D721Med (cell line): ENCODE measurements around the gene RAB4B.
"Not testable (repeated sequence)": the region's sequence is repeated elsewhere in the genome, so short reads cannot be mapped to it uniquely, and the experiment has no call there.

Source experiments
- DNase-seq: peaks from one replicate; pipeline ENCODE4 v3.0.0; 2011; ENCODE audit warnings: low spot score; ENCODE audit not compliant: insufficient read length
- FAIRE-seq: peaks from 2 replicates; lab custom pipeline; 2011; peaks lifted over from hg19 to GRCh38; lab: Jason Lieb, UNC
- TF ChIP-seq, protein P1 (sequence below): IDR thresholded peaks from 2 replicates; pipeline ENCODE4 v1.5.1; 2012; ENCODE audit warnings: mild to moderate bottlenecking, control low read depth; ENCODE audit not compliant: insufficient read depth; ENCODE audit errors: missing control alignments

The RAB4B gene

DNA sequence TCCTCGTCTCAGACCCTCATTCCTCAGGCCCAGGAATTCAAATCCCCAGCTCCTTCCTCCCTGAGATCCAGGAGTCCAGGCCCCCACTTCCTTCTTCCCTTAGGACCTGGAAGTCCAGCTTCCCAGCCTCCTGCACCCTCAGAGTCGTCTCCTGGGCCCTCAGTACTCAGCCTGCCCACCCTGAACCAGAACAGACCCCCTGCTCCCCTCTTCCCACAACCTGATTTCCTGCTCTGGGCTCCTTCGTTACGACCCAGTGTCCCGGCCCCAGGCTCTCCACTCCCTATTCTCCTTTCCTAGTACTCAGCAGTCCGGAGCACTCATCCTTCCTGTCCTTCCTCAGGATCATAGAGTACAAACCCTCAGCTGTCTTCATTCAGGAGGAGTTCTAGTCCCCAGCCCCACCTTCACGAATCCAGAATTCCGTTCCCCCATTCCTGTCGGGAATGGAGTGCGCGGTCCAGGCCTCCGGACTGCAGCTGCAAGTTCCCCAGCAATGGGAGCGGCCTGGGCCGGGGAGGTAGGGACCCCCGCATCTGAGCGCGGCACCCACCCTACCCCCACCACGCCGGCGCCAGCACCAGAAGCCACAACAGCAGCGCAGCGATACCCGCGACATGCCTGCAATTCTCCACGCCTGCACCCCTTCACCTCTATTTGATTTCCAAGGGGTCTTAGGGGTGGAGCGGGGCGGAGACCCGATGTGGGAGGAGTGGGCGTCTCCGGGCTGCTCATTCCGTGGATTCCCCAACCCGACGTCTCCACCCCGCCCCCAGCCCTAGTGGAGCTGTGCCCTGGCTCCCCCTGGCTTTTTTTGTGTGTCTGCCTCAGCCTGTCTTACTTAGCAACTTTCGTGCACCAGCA is 33.7 kb downstream of the RAB4B start:
- FAIRE-seq (no peak), DNase-seq (no peak)
- TF ChIP-seq, protein P1, sequence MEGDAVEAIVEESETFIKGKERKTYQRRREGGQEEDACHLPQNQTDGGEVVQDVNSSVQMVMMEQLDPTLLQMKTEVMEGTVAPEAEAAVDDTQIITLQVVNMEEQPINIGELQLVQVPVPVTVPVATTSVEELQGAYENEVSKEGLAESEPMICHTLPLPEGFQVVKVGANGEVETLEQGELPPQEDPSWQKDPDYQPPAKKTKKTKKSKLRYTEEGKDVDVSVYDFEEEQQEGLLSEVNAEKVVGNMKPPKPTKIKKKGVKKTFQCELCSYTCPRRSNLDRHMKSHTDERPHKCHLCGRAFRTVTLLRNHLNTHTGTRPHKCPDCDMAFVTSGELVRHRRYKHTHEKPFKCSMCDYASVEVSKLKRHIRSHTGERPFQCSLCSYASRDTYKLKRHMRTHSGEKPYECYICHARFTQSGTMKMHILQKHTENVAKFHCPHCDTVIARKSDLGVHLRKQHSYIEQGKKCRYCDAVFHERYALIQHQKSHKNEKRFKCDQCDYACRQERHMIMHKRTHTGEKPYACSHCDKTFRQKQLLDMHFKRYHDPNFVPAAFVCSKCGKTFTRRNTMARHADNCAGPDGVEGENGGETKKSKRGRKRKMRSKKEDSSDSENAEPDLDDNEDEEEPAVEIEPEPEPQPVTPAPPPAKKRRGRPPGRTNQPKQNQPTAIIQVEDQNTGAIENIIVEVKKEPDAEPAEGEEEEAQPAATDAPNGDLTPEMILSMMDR: no peak

DNA sequence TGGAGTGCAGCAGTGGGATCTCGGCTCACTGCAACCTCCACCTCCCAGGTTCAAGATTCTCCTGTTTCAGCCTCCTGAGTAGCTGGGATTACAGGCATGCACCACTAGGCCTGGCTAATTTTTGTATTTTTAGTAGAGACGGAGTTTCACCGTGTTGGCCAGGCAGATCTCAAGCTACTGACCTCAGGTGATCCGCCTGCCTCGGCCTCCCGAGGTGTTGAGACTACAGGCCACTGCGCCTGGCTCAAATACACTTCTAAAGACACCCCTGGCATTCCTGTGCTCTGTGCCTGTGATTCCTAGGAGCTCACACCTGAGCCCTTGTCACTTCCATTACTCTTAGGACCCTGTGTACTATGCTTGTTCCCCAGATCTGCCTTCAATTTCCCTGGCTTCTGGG is 34.5 kb downstream of the RAB4B start:
- not testable (repeated sequence) for FAIRE-seq, DNase-seq

DNA sequence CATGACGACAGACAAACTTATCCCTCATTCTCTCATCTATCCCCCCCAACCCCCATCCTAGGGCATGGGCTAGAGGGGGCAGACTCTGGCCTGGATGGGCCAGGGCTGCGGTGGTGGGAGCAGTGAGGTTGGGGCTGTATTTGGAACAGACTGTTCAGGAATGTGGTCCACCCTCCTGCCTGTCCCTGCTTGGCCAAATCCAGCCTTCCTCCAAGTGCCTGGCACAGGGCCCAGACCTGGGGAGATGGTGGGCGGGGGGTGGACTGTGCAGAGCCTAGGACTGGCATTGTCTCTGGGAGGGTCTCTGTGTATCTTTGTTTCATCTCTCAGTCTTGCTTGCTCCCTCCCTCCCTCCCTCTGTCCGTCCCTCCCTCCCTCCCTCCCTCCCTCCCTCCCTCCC is 35.1 kb downstream of the RAB4B start:
- TF ChIP-seq, protein P1: no peak

DNA sequence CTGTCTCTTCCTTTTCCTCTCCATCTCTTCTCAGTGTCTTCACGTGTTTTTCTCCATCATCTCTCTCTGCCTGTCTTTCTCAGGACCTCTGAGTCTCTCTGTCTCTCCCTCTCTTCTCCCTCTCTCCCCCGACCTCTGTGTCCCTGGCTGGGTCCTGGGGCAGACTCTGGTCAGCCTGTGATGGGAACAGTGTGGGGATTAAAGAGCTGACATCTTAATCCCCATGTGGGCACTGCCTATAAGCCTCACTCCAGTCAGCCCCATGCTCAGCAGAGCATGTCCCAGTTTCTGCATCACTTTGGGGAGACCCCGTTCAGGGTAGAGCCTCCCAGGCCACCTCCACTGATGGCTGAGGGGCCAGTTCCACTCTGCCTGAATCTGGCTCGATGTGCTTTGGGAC is 37.2 kb downstream of the RAB4B start:
- TF ChIP-seq, protein P1: no peak
- FAIRE-seq: no peak
- no peak for DNase-seq

More for the DNA sequence above, 35.1 kb downstream of the RAB4B start:
- DNase-seq (no peak), FAIRE-seq (no peak)

DNA sequence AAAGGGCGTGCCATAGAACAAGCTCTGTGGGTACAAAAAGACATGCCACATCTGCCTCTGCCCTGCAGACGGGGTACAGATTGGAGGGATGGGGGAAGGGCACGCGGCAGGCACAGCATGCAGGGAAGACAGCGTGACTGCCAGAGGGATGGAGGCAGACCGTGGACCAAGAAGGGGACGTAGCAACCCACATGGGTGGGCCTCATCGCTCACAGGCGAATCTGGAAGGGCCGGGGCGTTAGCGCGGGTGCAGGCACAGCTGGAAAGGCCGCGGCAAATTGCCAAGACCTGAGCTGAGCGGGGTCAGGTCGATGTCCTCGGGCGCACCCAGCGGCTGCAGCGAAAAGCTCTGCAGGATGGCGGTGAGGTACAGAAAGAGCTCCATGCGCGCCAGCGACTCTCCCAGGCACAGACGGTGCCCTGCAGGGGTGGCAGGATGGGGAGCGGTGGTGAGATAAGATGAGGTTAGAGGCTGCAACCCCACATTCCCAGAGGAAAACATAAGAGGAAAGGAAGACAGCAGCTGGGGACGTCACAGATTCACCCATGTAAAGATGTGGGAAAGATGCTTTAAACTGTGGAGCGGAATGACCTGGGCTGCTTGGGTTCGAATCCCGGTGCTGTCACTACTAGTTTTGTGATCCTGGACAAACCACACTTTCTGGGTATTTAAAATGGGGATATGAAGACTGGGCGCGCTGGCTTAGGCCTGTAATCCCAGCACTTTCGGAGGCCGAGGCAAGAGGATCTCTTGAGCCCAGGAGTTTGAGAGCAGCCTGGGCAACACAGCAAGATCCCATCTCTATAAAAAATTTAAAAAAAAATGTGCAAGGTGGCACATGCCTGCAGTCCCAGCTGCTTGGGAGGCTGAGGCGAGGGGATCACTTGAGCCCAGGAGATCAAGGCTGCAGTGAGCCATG is 40.7 kb downstream of the RAB4B start:
- not testable (repeated sequence) for DNase-seq, FAIRE-seq
- TF ChIP-seq, protein P1: peak; percentile 18

DNA sequence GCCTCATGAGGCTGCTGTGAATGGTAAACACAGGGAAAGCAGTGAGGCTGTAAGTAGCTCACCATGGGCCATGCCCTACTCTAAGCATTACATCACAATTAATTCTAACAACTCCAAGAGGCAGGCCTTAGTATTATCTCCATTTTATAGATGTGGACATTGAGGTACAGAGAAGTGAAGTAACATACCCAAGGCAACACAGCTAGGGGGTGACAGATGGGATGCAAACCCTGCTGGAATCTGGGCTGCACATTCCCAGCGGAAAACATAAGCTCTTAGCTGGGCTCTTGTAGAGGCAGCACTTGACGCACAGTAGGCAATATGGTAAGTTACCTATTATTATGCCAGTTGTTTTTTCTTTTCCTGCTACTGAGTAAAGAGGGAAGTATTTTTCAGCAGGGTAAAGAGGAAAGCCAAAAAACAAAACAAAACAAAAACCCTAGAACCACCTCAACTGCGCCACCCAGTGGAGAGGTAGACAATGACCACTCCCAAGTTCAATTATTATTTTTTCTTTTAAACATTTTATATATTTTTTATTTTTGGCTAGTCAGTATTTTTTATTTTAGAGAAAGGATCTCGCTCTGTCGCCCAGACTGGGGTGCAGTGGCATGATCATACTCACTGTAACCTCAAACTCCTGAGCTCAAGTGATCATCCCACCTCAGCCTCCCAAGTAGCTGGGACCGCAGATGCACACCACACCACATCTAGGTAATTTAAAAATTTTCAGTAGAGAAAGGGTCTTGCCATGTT is 41.6 kb downstream of the RAB4B start:
- FAIRE-seq, DNase-seq: not testable (repeated sequence)
- TF ChIP-seq, protein P1: peak; percentile 65

DNA sequence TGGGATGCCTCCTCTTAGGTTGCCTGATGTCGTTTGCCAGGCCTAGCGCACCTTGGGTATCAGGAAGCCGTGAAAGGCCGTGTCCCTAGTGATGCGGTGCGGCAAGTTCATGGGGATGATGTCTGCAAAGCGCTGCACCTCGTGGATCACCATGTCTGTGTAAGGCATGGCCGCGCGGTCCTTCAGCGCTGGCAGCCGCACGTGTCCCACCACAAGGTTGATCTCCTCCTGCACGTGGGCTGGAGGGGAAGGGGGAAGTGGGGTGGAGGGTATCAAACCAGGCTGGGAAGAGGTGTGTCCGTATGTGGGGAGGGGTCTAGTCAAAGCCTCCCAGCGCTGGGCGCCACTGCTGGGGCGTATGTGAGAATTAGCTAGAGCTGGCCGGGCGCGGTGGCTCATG is 44.1 kb downstream of the RAB4B start:
- FAIRE-seq (no peak), DNase-seq (no peak)
- TF ChIP-seq, protein P1: no peak

DNA sequence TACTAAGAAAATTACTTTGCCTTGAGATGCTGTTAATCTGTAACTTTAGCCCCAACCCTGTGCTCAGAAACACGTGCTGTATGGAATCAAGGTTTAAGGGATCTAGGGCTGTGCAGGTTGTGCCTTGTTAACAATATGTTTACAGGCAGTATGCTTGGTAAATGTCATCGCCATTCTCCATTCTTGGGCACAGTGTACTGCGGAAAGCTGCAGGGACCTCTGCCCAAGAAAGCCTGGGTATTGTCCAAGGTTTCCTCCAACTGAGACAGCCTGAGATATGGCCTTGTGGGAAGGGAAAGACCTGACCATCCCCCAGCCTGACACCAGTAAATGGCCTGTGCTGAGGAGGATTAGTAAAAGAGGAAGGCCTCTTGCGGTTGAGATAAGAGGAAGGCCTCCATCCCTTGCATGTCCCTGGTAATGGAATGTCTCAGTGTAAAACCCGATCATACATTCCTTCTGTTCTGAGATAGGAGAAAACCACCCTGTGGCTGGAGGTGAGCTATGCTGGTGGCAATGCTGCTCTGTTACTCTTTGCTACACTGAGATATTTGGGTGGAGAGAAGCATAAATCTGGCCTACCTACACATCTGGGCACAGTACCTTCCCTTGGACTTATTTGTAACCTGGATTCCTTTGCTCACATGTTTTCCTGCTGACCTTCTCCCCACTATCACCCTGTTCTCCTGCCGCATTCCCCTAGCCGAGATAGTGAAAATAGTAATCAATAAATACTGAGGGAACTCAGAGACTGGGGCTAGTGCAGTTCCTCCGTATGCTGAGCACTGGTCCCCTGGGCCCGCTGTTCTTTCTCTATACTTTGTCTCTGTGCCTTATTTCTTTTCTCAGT is 44.9 kb downstream of the RAB4B start:
- not testable (repeated sequence) for FAIRE-seq, DNase-seq

DNA sequence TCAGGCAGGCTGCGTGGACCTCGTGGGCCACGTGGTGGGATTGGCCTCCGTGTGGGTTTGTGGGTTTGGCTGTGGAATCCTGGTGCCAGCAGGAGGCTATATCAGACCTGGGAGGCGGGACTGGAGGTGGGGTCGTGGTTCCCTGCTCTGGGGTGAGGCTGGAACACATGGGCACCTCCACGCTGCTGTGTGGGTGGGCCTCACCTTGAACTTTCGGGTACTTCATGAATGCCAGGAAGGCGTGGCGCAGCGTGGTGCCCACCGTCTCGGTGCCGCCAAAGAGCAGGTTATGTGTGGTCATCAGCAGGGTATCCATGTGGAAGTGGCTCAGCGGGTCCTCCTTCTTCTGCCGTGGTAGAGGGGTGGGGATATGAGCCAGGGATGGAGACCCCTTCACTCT is 46.9 kb downstream of the RAB4B start:
- FAIRE-seq, DNase-seq: not testable (repeated sequence)
